Measurements from ENCODE around the gene YBX3.

GRCh38 chr12:10716277-10716676 is 6.8 kb downstream of the YBX3 start:
- TF ChIP-seq CTCF (IDR thresholded peaks at IDR 0.05) (no peak), POLR2A (IDR thresholded peaks at IDR 0.05) (no peak)

Measured in heart left ventricle (tissue), 13 donors.